ENCODE measurements around the gene TRPC4AP.
A peak's percentile ranks its signal among the peaks of the same experiment; 100 is the strongest.
"Not testable (repeated sequence)": the region's sequence is repeated elsewhere in the genome, so short reads cannot be mapped to it uniquely, and the experiment has no call there.

The TRPC4AP gene

GRCh38 chr20:35077341-35077740 is 15.3 kb downstream of the TRPC4AP start:
- TF ChIP-seq, protein P1, sequence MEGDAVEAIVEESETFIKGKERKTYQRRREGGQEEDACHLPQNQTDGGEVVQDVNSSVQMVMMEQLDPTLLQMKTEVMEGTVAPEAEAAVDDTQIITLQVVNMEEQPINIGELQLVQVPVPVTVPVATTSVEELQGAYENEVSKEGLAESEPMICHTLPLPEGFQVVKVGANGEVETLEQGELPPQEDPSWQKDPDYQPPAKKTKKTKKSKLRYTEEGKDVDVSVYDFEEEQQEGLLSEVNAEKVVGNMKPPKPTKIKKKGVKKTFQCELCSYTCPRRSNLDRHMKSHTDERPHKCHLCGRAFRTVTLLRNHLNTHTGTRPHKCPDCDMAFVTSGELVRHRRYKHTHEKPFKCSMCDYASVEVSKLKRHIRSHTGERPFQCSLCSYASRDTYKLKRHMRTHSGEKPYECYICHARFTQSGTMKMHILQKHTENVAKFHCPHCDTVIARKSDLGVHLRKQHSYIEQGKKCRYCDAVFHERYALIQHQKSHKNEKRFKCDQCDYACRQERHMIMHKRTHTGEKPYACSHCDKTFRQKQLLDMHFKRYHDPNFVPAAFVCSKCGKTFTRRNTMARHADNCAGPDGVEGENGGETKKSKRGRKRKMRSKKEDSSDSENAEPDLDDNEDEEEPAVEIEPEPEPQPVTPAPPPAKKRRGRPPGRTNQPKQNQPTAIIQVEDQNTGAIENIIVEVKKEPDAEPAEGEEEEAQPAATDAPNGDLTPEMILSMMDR (IDR thresholded peaks at IDR 0.05; ENCODE audit: insufficient read depth, low read depth, low read length, missing control alignments) = no peak
- H3K4me3 ChIP-seq (ENCODE audit: low read length) = no peak overlapping the region
- peak; percentile 88 for DNase-seq (ENCODE audit: low read depth)

- not testable (repeated sequence) for DNase-seq (ENCODE audit: low read depth); H3K4me3 ChIP-seq (ENCODE audit: low read length)
These were observed 21.0 kb downstream of the TRPC4AP start for GRCh38 chr20:35071436-35072153.

DNA sequence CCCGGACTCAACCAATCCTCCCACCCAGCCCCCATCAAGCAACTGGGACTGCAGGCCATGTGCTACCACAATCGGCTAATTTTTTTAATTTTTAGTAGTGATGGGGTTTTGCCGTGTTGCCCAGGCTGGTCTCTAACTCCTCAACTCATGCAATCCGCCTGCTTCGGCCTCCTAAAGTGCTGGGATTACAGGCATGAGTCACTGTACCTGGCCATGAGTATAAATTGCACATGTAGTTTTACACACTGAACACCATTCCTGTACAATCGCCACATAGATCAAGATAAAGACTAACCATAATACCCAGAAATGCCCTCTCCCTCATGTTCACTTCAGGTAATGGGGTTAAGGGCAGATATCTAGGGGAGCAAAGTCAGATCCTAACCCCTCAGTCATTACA is 26.4 kb downstream of the TRPC4AP start:
- no peak overlapping the region for H3K4me3 ChIP-seq (ENCODE audit: low read length)
- no peak for DNase-seq (ENCODE audit: low read depth)
- TF ChIP-seq, protein P1 (IDR thresholded peaks at IDR 0.05; ENCODE audit: insufficient read depth, low read depth, low read length, missing control alignments) = no peak

DNA sequence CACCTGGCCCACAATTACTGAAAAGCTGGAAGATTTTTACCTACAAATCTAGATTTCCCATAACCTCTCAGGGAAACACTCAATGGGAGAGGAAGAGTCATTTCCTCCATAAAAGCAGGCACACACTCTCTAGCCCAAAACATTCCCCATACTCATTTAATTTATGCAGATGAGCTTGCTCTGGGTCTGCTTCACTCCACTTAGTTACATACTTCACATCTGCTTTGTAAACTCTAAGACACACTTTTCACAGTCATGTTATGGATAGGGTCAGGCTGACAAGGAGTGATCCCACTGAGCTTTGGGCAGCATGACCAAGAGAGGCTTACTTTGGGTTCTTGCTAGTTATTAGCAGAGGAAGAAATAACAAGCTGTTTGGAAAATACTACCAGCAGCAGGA is 27.4 kb downstream of the TRPC4AP start:
- no peak for DNase-seq (ENCODE audit: low read depth)
- TF ChIP-seq, protein P1 (IDR thresholded peaks at IDR 0.05; ENCODE audit: insufficient read depth, low read depth, low read length, missing control alignments) = no peak
- H3K4me3 ChIP-seq (ENCODE audit: low read length) = no peak overlapping the region

DNA sequence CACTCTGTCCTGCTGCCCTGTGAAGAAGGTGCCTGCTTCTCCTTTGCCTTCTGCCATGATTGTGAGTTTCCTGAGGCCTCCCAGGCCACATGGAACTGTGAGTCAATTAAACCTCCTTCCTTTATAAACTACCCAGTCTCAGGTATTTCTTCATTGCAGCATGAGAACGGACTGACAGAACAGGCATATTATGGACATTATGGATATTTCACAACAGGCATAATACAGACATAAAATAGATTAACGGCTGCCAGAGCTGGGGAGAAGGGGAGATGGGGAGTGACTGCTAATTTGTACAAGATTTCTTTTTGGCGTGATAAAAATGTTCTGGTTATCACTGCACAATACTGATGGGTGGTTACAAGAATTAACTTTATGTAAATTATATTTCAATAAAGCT is 29.4 kb downstream of the TRPC4AP start:
- no peak overlapping the region for H3K4me3 ChIP-seq (ENCODE audit: low read length)
- DNase-seq (ENCODE audit: low read depth) = no peak
- TF ChIP-seq, protein P1 (IDR thresholded peaks at IDR 0.05; ENCODE audit: insufficient read depth, low read depth, low read length, missing control alignments) = no peak

- TF ChIP-seq, protein P1 (IDR thresholded peaks at IDR 0.05; ENCODE audit: insufficient read depth, low read depth, low read length, missing control alignments) = no peak
- no peak overlapping the region for H3K4me3 ChIP-seq (ENCODE audit: low read length)
- no peak for DNase-seq (ENCODE audit: low read depth)
These were observed 30.1 kb downstream of the TRPC4AP start for GRCh38 chr20:35062478-35062877.

DNA sequence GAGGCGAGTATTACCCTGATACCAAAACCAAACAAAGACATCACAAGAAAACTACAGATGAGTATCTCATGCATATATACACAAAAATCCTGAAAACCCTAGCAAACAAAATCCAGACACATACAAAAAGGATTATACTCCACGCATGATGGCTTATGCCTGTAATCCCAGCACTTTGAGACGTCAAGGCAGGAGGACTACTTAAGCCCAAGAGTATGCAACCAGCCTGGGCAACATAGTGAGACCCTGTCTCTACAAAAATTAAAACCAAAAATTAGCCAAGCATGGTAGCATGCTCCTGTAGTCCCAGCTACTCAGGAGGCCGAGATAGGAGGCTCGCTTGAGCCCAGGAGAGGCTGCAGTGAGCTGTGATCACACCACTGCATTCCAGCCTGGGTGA is 32.4 kb downstream of the TRPC4AP start:
- no peak for DNase-seq (ENCODE audit: low read depth)
- TF ChIP-seq, protein P1 (IDR thresholded peaks at IDR 0.05; ENCODE audit: insufficient read depth, low read depth, low read length, missing control alignments) = no peak
- H3K4me3 ChIP-seq (ENCODE audit: low read length) = no peak overlapping the region
